KBM-7 (cell line): ENCODE data around the gene REN.
A peak's percentile ranks its signal among the peaks of the same experiment; 100 is the strongest.

ENCODE experiments used
- DNase-seq: peaks from one replicate; pipeline ENCODE4 v3.0.0-alpha.2; 2015
- in situ Hi-C: fragments of 300-500 bp; cut with MboI; formaldehyde crosslinking; loops from 2 replicates; pipeline ENCODE4 v1.14.3; 2020; ENCODE audit warnings: low sequenced_read_pairs, low pct_unique_long_range_greater_than_20kb, mixed read lengths

The REN gene

DNA sequence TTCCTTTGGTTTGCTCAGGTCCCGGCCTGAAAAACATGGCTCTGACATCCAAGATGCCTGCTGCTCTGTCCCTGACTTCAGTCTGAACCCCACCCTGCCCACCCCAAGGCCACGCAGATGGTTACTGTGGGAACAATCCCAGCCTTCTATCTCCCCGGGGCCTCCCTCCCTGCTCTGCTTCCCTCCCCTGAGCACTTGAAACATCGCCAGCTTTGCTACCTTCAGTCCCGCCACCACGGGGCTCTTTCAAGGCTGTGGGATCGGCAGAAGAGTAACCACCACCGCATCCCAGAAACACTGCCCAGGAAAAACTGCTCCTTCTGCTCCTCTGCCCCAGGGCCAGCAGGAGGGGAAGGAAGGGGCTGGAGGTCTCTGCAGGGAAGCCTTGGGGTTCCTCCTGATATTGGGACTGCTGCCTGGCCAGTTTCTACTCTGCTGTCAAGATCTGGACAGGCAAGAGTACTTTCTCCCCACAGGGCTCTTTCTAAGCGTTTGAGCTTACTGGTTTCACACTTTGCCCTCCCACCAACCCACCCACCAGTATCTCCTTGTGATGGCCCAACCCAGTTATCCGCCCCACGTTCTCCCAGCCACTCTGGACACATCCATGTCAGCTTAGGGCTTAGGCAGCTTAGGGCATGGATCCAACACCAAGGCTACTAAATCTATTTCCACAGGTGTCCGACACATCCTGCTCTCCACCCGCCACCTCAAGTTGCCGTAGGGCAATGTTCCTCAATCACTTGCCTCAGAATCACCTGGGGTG lies 22.7 kb downstream of the REN start:
- DNase-seq = no peak
- in situ Hi-C loops = no loop called here

DNA sequence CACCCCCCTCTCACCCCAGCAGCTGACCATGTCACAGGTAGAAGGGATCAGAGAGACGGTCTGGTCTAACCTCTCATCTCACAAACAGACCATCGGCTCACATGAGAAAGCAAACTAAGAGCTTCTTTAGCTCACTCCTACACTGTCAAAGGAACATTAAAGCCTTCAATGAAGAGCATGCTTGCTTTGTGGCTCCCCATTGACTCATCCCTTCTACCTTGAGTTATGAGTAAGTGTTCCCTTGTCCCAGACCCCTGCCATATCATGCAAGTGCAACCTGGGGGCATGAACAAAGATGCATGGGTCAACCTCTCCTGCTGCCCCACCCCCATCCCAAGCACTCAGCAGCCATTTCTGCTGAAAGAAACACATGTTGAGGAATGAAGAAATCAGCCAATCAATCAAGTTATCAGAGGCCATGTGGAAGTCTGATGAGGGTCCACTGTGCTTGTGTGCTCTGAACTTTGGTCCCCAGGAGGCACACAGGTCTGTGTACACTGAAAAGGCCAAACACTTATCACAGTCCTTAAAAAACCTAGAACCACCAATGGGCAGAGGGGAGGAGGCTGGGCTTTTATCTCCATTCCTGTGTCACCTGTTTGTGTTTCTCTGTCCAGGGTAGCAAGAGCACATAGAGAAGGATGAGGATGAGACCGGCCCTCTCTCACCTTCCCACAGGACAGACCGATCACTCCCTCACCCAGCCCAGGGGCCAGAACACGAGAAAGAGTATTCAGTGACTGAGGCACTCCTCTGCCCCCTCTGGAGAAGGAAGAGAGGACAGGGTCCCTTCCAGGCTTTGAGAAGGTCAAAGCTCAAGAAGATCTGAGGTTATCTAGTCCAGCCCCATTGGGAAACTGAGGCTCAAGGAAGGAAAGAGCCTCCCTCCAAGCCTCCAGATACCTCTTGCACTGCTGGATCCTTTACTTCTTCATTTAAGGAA lies 23.8 kb downstream of the REN start:
- no peak for DNase-seq
- in situ Hi-C loops = no loop called here

DNA sequence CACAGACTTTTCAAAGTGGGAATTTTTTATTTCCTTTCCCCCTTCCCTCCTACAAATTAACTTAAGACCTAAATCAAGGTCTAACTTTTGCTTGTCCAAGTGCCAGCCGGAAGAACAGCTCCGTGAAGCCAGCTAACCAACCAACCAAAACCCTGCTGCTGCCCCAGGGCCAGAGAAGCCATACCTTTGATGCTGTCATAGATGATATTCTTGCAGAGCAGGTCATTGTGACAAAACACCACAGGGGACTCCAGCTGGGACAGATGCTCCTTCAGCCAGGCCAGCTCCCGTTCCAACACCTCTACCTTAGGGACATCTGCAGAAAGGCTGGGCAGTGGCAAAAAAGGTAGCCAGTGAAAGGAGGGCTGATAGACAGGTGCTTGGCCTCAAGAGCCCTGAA lies 25.0 kb downstream of the REN start:
- no peak for DNase-seq
- in situ Hi-C loops = no loop called here

DNA sequence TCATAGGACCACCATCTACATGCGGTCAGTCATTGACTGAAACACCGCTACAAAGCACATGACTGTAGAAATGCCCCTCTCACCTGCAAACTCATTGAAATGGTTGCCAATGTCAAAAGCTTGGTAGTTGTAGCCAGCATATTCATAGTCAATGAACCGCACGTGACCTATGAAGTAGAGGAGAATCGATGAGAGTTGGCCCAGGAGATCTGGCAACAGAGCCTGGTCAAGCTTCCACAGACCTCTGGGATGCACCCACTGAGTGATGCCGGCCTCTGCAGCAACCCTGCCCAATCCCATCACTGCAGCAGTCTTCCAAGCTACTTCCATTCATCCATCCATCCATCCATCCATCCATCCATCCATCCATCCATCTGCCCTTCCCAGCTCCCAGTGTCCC lies 26.2 kb downstream of the REN start:
- DNase-seq = no peak
- in situ Hi-C loops = no loop called here

DNA sequence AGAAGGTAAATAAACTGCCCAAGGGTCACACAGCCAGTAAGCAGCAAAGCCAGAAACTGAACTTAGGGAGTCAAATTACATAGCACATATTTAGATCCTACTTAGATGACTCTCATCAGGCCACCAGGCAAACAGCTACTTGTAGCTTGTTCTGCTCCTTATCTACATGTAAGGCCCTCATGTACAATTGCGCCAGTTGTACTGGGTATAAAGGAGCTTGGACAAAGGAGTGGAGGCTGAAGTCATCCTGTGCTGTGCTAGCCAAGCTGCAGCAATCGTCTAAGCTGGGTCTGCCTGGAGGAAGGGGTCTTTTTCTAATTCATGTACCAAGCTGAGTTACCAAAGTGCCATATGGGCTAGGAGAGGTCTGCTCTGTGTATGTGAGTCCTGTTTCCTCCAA lies 27.0 kb downstream of the REN start:
- in situ Hi-C loops = no loop called here
- no peak for DNase-seq

GRCh38 chr1:204136814-204137213 lies 29.3 kb downstream of the REN start:
- in situ Hi-C loops = no loop called here

DNA sequence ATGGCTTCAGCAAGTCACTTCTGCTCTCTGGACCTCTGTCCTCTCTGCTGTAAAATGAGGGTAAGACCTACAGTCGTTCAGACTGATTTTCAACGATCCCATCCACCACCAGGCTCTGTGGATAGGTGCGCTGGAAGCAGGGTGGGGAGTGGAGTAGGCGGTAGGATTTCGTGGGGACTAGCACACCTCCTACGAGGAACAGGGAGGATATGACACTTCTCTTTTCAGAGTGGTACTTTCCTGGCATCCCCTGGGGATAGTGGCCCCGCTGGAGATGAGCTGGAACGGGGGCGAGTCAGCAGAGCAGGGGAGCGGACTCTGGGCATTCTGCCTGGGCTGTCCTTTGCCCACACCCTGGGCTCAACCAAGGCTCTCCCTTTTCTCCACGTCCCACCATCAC lies 32.0 kb downstream of the REN start:
- in situ Hi-C loops = no loop called here
- DNase-seq = no peak

More at GRCh38 chr1:204136814-204137213, 29.3 kb downstream of the REN start:
- no peak for DNase-seq

GRCh38 chr1:204132718-204133117 lies 33.4 kb downstream of the REN start:
- in situ Hi-C loops = no loop called here
- no peak for DNase-seq

DNA sequence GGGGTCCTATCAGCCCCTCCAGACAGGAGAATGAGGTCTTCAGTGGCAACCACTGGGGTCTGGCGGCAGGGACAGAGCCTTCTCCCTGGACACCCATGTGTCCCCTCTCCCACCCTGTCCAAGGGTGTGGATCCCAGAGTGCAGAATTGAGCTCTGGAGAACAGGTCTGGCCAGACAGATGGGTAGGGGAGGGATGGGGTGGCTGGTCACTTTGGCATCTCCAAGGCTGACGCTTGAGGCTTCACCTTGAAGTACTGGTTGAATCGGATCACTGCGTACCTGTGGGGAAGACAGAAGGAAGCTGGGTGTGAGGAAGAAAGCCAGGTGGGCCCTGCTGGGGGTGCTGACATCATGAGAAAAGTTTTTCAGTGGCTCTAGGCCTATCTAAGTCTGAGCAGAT lies 34.2 kb downstream of the REN start:
- DNase-seq = no peak
- in situ Hi-C loops = no loop called here

- DNase-seq = no peak
- in situ Hi-C loops = no loop called here
Measured at GRCh38 chr1:204130981-204131892, 34.9 kb downstream of the REN start.

- no peak for DNase-seq
- in situ Hi-C loops = no loop called here
Measured at GRCh38 chr1:204130178-204130577, 36.0 kb downstream of the REN start.

DNA sequence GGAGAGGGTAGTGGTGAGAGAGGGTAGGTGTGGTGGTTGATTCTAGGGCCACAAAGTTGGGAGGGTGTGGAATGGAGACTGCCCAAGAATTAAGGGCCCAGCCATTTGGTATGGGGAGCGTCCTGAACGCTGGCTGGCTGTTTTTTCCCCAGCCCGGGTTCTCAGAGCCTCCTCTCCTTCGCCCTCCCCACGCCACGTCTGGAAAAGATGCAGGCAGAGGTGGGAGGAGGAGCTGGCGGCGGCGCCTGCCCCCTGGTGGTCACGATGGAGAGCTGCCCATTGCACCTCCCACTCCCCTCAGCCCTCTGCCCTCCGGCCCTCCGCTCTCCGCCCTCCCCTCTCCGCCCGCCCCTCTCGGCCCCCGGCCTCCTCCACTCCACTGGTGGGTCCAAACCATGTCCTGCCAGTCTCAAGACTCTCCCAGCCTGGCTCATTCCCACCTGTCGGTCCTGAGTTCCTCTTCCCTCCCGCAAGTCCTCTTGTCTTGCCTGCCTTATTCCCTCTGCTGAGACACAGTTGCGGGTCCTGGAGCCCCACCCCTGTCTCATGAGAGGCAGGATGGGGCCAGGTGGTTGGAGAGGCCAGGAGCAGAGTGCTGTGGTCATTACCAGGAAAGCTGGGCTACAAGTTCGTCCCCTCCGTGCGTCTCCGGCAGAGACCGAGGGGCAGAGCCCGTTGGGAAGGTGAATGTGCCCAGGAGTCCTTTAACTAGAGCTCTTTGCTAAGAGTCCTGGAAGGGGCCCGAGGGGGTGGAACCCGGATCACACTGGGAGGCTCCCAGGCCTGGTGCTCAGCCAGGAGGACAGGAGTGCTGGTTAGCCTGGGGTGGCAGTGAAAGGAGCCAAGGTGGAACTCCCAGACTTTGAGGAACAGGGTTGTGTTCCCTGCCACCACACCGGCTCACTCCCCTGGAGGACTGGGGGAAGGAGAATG lies 36.9 kb downstream of the REN start:
- in situ Hi-C loops = loop anchor here (10.0 kb wide), 1 partner anchor 254 kb away; no protein-coding TSS in a partner anchor
- peak; percentile 67 for DNase-seq

DNA sequence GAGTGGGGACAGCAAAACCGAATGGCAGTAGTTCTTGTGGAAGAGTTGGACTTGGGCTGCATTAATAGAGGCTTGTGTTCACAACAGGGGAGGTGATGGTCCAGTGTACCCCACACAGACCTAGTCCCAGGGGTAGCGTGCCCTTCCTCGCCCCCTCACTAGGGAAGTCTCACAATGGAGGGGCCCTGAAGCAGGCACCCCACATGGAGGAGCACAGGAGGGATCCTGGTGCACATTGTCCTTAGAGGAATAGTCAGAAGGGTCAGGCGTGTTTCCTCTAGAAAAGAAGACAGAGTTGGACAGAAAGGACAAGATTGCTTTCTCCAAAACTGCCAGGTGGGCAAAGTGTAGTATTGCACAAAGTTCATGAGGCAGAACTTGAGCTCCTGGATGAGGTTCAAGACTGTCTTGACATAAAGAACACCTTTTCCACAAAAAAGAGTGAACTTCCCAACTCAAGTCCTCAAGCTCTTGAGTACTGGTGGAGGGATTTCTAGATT lies 37.6 kb downstream of the REN start:
- in situ Hi-C loops = loop anchor here (10.0 kb wide), 1 partner anchor 254 kb away; no protein-coding TSS in a partner anchor
- DNase-seq = no peak

GRCh38 chr1:204127597-204128242 lies 38.4 kb downstream of the REN start:
- peak; percentile 50 for DNase-seq
- in situ Hi-C loops = loop anchor here (10.0 kb wide), 1 partner anchor 253 kb away; no protein-coding TSS in a partner anchor

DNA sequence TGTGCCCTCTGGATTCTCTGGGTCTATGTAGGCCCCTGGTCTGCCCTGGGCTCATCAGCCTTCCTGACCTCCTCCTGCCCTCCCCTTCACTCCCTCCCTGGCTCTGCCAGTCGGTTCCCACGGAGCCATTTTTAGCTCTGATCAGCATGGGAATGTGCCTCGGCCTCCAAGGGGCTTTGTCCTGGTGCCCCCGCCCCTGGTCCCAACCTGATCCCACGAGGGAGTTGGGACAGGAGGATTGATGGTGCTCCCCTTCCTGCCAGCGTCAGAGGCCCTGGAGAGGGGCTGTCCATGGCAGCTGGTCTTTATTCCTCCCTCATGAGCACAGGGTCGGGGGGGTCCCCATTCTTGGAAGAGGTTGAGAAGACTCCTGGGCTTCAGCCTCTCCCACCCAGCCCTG lies 39.2 kb downstream of the REN start:
- DNase-seq = no peak
- in situ Hi-C loops = loop anchor here (10.0 kb wide), 1 partner anchor 252 kb away; no protein-coding TSS in a partner anchor

DNA sequence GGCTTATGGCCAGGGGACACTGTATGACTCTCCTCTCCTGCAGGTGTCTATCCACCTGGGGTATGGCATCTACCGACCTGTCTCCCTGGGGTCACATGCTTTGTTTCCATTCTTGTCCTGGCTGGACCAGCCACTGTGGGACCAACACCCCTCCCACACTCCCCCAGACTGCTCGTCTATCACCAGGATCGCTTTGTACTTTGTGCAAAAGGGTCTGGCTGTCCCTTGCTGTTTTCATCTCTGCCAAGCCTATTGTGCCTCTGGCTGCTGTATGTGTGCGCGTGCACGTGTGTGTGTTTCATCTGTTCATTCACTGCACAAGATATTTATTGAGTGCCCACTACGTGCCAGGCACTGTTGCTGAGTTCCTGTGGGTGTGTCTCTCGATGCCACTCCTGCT lies 39.8 kb downstream of the REN start:
- no peak for DNase-seq
- in situ Hi-C loops = loop anchor here (10.0 kb wide), 1 partner anchor 252 kb away; no protein-coding TSS in a partner anchor

- no peak for DNase-seq
- in situ Hi-C loops = loop anchor here (10.0 kb wide), 1 partner anchor 251 kb away; no protein-coding TSS in a partner anchor
Measured at GRCh38 chr1:204125759-204126351, 40.3 kb downstream of the REN start.
